Measurements from ENCODE around the gene TJP2. TPM values are rescaled to one million over a fixed set of nuclear protein-coding genes. Genes with fewer than 3 reads are reported as not detected.

Gene TJP2
- total and polyA plus RNA-seq, 2 donors (not counting 3 experiments of a cell fraction or from before 2014, with no cell fraction given): 83.0 to 168 TPM

DNA sequence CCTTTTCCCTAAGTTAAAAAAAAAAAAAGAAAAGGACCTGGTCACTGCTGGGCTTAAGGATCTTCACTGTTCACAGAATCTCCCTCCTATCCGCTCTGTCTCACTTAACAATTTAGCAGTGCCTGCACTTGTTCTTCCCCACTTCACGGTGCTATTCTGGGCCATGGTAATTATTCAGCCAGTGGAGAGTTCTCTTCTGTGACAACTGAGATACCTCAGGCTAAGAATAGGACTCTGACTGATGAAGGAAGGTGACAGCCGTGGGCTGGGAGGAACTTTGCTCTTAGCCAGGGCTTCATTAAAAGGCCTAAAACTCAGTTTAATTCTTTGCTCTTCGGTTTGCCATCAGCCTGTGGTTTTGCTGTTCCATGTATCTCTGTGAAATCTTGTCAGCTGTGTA, 99.1 kb downstream of the TJP2 start:
- dilution Hi-C loops (cut with MboI; ENCODE audit: extremely low pct_ligation_motif_present, low sequenced_read_pairs): no loop called here
- Histone ChIP-seq H3K4me2 (ENCODE audit: insufficient read depth, low read length) (no peak overlapping the region), H2AFZ (ENCODE audit: low read depth, low read length) (no peak overlapping the region), H3K27ac (ENCODE audit: insufficient read depth, low read depth, low read length) (no peak overlapping the region), H3K9ac (replicated peaks; ENCODE audit: extremely low read depth, insufficient read depth, low read length) (no peak overlapping the region), H3K9me1 (replicated peaks; ENCODE audit: control insufficient read depth, extremely low read depth, insufficient read depth, low read length) (no peaks in the 10 kb centered on the region), H3K9me3 (replicated peaks; ENCODE audit: control insufficient read depth, insufficient read depth, low read length) (no peaks in the 10 kb centered on the region), H3K27me3 (ENCODE audit: control insufficient read depth in 2 of 2, insufficient read depth in 2 of 2, low read length in 2 of 2) (peaks cover 5% of the 10 kb centered on the region in 2 experiments), H3K4me1 (ENCODE audit: control insufficient read depth, extremely low read depth, insufficient read depth, low read length) (no peaks in the 10 kb centered on the region), H3K4me3 (replicated peaks in 1 of 3; ENCODE audit: insufficient read depth in 1 of 3, low read depth in 1 of 3, low read length in 3 of 3) (no peak overlapping the region), H3K36me3 (ENCODE audit: control insufficient read depth in 2 of 2, extremely low read depth in 1 of 2, insufficient read depth in 2 of 2, low read length in 2 of 2) (no peaks in the 10 kb centered on the region), H3K79me2 (ENCODE audit: control insufficient read depth, insufficient read depth, low read length) (no peaks in the 10 kb centered on the region), H4K20me1 (replicated peaks; ENCODE audit: control insufficient read depth, extremely low read depth, insufficient read depth, low read length) (no peaks in the 10 kb centered on the region)
- no peak for DNase-seq (ENCODE audit: low read depth, low spot score)
- no TSS peak for BruUV-seq (replicated peaks)
- ChIA-PET CTCF (no interaction called here), POLR2A (no interaction called here)
- no peak for TF ChIP-seq JUN (IDR thresholded peaks at IDR 0.05; ENCODE audit: borderline replicate concordance, insufficient read depth, insufficient read length, low read depth)
- FAIRE-seq: no peak
- intact Hi-C loops (cut with micrococcal nuclease): no loop called here

DNA sequence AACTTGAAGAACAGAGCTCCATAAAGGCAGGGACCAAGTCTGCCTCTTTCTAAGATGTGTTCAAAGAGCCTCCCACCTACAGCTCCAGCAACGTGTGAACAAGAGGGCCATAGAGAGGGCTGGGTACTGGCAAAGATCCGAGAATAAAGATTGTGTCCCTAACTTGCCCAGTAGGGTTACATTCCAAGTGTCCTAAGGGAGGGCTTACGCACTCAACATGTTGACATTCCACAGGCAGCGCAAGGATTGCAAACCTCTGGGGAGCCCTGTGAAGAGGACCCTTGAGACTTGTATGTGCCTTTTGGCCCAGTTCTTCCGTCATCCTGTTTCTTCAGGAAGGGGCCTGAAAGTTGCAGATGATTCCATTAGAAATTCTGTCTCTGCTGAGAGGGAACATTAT, 102.7 kb downstream of the TJP2 start:
- POLR2A ChIA-PET: no interaction called here
- dilution Hi-C loops (cut with MboI; ENCODE audit: extremely low pct_ligation_motif_present, low sequenced_read_pairs): no loop called here
- FAIRE-seq: no peak

More for the DNA sequence above, 102.7 kb downstream of the TJP2 start:
- H3K27ac ChIP-seq (ENCODE audit: insufficient read depth, low read depth, low read length): no peak overlapping the region
- no TSS peak for BruUV-seq (replicated peaks)
- no peaks in the 10 kb centered on the region for H3K4me1 ChIP-seq (ENCODE audit: control insufficient read depth, extremely low read depth, insufficient read depth, low read length)
- H3K27me3 ChIP-seq (ENCODE audit: control insufficient read depth in 2 of 2, insufficient read depth in 2 of 2, low read length in 2 of 2): peaks cover 5% of the 10 kb centered on the region in 2 experiments
- H3K4me3 ChIP-seq (replicated peaks in 1 of 3; ENCODE audit: insufficient read depth in 1 of 3, low read depth in 1 of 3, low read length in 3 of 3): no peak overlapping the region
- H3K9me1 ChIP-seq (replicated peaks; ENCODE audit: control insufficient read depth, extremely low read depth, insufficient read depth, low read length): no peaks in the 10 kb centered on the region
- CTCF ChIA-PET: interaction anchor here (1.2 kb wide), 1 partner anchor 11 kb away, joined by 4 read pairs; no protein-coding TSS in a partner anchor
- H2AFZ ChIP-seq (ENCODE audit: low read depth, low read length): no peak overlapping the region
- TF ChIP-seq, protein P1, sequence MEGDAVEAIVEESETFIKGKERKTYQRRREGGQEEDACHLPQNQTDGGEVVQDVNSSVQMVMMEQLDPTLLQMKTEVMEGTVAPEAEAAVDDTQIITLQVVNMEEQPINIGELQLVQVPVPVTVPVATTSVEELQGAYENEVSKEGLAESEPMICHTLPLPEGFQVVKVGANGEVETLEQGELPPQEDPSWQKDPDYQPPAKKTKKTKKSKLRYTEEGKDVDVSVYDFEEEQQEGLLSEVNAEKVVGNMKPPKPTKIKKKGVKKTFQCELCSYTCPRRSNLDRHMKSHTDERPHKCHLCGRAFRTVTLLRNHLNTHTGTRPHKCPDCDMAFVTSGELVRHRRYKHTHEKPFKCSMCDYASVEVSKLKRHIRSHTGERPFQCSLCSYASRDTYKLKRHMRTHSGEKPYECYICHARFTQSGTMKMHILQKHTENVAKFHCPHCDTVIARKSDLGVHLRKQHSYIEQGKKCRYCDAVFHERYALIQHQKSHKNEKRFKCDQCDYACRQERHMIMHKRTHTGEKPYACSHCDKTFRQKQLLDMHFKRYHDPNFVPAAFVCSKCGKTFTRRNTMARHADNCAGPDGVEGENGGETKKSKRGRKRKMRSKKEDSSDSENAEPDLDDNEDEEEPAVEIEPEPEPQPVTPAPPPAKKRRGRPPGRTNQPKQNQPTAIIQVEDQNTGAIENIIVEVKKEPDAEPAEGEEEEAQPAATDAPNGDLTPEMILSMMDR (IDR thresholded peaks at IDR 0.05; ENCODE audit: extremely low read depth in 1 of 2, insufficient read depth in 1 of 2, low read depth in 1 of 2, low read length in 2 of 2): no peak
- TF ChIP-seq EZH2 (IDR thresholded peaks at IDR 0.05; ENCODE audit: borderline replicate concordance, low read depth, low read length, severe bottlenecking) (no peak), FOS (IDR thresholded peaks at IDR 0.05; ENCODE audit: borderline replicate concordance, insufficient read depth, low read length) (no peak), MYC (IDR thresholded peaks at IDR 0.05; ENCODE audit: low read depth, low read length) (no peak)
- no peaks in the 10 kb centered on the region for H4K20me1 ChIP-seq (replicated peaks; ENCODE audit: control insufficient read depth, extremely low read depth, insufficient read depth, low read length)
- H3K4me2 ChIP-seq (ENCODE audit: insufficient read depth, low read length): no peak overlapping the region
- H3K36me3 ChIP-seq (ENCODE audit: control insufficient read depth in 2 of 2, extremely low read depth in 1 of 2, insufficient read depth in 2 of 2, low read length in 2 of 2): no peaks in the 10 kb centered on the region
- no peaks in the 10 kb centered on the region for H3K79me2 ChIP-seq (ENCODE audit: control insufficient read depth, insufficient read depth, low read length)
- H3K9me3 ChIP-seq (replicated peaks; ENCODE audit: control insufficient read depth, insufficient read depth, low read length): no peaks in the 10 kb centered on the region
- no peak for DNase-seq (ENCODE audit: low read depth, low spot score)
- intact Hi-C loops (cut with micrococcal nuclease): no loop called here
- H3K9ac ChIP-seq (replicated peaks; ENCODE audit: extremely low read depth, insufficient read depth, low read length): no peak overlapping the region

Data from endothelial cell of umbilical vein (primary cell).